ENCODE data around the gene GMEB2. TPM values are rescaled to one million over a fixed set of nuclear protein-coding genes. Genes with fewer than 3 reads are reported as not detected.
"Not testable (repeated sequence)": the region's sequence is repeated elsewhere in the genome, so short reads cannot be mapped to it uniquely, and the experiment has no call there.

The GMEB2 gene
- polyA plus RNA-seq, 1 experiment: 6.3 TPM

DNA sequence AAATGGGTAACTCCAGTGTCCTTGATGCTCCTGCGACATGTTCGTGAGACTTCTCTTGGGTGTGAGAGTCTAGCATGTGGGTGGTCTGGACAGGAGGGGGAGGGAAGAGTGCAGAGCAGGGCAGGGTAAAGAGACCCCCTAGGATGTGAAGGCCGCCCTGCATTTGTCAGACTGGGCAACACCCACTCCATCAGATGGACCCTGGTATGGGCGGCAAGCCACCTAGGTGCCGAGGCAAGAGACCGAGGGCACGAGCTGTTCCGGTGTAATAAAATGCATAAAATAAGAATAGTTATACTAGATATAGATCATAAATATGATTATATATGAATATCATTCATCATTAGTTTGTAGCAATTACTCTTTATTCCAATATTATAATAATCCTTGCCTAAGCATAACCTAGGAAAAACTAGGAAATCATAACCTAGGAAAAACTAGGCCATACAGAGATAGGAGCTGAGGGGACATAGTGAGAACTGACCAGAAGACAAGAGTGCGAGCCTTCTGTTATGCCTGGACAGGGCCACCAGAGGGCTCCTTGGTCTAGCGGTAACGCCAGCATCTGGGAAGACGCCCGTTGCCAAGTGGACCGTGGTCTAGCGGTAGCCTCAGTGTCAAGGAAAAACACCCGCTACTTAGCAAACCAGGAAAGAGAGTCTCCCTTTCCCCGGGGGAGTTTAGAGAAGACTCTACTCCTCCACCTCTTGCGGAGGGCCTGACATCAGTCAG lies 12.9 kb downstream of the GMEB2 start:
- DNase-seq (ENCODE audit: low read depth, low spot score); POLR2A ChIA-PET; H3K27ac ChIP-seq (ENCODE audit: low read depth, low read length); H3K27me3 ChIP-seq (ENCODE audit: control insufficient read depth, insufficient read depth, low read length); H3K9me3 ChIP-seq (ENCODE audit: control insufficient read depth, insufficient read depth, low read length); H3K4me3 ChIP-seq (ENCODE audit: low read depth, low read length); CTCF ChIA-PET: not testable (repeated sequence)
- TF ChIP-seq, protein P1, sequence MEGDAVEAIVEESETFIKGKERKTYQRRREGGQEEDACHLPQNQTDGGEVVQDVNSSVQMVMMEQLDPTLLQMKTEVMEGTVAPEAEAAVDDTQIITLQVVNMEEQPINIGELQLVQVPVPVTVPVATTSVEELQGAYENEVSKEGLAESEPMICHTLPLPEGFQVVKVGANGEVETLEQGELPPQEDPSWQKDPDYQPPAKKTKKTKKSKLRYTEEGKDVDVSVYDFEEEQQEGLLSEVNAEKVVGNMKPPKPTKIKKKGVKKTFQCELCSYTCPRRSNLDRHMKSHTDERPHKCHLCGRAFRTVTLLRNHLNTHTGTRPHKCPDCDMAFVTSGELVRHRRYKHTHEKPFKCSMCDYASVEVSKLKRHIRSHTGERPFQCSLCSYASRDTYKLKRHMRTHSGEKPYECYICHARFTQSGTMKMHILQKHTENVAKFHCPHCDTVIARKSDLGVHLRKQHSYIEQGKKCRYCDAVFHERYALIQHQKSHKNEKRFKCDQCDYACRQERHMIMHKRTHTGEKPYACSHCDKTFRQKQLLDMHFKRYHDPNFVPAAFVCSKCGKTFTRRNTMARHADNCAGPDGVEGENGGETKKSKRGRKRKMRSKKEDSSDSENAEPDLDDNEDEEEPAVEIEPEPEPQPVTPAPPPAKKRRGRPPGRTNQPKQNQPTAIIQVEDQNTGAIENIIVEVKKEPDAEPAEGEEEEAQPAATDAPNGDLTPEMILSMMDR (IDR thresholded peaks at IDR 0.05; ENCODE audit: low read depth, low read length): 0 out of 2 replicates have a peak, but pooled peaks have one; percentile 23

DNA sequence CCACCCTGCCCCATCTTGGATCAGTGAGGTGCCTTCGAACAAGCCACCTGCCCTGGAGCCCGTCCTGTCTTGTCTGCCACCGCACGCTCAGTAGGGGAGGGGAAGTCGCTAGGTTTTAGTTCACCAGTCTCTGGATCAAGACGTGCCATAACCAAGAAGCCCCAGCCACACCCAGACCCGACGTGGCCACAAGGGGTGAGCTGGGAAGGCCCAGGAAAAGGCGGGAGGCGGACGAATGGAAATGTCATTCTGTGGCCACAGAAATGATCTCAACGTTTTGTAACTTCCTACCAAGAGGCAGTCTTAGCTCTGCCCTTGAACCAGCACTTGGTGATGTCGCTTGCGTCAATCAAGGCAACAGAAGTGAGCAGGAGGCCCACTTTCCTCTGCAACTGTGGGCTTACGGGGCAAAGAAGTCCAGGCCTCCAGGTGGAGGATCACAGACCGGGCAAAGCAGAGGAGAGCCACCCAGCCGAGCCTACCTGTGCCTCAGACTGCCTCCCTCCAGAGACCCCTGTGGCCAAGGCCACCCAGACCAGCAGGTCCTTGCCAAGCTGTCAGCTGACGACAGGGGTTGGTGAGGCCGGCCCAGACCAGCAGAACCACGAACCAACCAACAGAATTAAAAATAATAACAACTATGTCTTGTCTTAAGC lies 14.5 kb downstream of the GMEB2 start:
- DNase-seq (ENCODE audit: low read depth, low spot score): no peak
- POLR2A ChIA-PET: no interaction called here
- TF ChIP-seq, protein P1 (IDR thresholded peaks at IDR 0.05; ENCODE audit: low read depth, low read length): no peak

DNA sequence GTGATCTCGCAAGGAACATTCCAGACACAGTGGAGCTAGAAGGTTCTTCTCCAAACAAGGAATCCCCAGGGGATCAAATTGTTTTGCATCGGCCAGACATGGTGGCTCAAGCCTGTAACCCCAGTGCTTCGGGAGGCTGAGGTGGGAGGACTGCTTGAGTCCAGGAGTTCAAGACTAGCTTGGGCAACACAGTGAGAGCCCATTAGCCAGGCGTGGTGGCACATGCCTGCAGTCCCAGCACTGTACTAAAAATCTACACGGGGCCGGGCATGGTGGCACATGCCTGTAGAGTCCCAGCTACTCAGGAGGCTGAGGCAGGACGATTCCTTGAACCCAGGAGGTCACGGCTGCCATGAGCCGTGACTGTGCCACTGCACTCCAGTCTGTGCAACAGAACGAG lies 15.3 kb downstream of the GMEB2 start:
- CTCF ChIA-PET: no interaction called here
- TF ChIP-seq, protein P1 (IDR thresholded peaks at IDR 0.05; ENCODE audit: low read depth, low read length): no peak
- Histone ChIP-seq H3K4me3 (ENCODE audit: low read depth, low read length) (no peak overlapping the region), H3K27me3 (ENCODE audit: control insufficient read depth, insufficient read depth, low read length) (no peaks in the 10 kb centered on the region), H3K9me3 (ENCODE audit: control insufficient read depth, insufficient read depth, low read length) (peaks cover 4% of the 10 kb centered on the region; the same call in 1 of the 2 replicates), H3K27ac (ENCODE audit: low read depth, low read length) (no peak overlapping the region)
- POLR2A ChIA-PET: no interaction called here
- no peak for DNase-seq (ENCODE audit: low read depth, low spot score)

More for the DNA sequence above, 14.5 kb downstream of the GMEB2 start:
- Histone ChIP-seq H3K4me3 (ENCODE audit: low read depth, low read length) (no peak overlapping the region), H3K9me3 (ENCODE audit: control insufficient read depth, insufficient read depth, low read length) (peaks cover 4% of the 10 kb centered on the region; the same call in 1 of the 2 replicates), H3K27me3 (ENCODE audit: control insufficient read depth, insufficient read depth, low read length) (no peaks in the 10 kb centered on the region), H3K27ac (ENCODE audit: low read depth, low read length) (no peak overlapping the region)
- CTCF ChIA-PET: no interaction called here

DNA sequence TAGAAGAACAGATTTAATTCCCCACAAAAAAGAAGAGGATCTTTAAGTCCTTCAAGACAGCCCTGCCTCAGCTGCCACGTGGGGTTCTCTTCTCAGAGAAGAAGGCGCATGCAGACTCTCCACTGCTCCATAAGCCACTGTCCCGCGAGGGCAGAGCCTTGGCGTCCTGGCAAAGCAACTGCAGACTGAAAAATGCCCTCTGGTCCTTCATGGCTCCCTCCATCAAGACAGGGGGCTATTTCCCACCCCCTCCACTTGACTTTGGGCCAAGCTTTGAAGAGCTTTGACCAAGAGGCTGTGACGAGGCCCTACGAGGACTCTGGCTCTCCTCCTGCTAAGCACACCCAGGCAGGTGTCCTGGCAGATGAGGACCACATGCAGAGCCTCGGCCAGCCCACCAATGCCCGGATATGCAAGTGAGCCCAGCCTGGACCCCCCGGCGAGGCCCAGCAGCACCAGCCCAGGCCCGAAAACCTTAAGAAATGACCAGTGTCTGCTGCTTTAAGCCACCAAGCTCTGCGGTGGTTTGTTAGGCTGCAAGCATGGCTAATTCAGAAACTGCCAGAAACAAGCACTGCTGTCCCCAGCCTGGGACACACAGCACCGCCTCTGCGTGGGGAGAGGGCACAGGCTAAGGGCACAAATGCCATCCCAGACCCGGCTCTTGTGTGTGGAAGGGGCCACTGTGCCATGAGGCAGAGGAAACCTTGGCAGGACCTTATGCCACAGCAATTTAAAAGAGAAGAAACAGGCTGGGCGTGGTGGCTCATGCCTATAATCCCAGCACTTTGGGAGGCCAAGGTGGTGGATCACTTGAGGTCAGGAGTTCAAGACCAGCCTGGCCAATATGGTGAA lies 16.1 kb downstream of the GMEB2 start:
- TF ChIP-seq, protein P1 (IDR thresholded peaks at IDR 0.05; ENCODE audit: low read depth, low read length): no peak
- Histone ChIP-seq H3K4me3 (ENCODE audit: low read depth, low read length) (no peak overlapping the region), H3K27ac (ENCODE audit: low read depth, low read length) (no peak overlapping the region), H3K9me3 (ENCODE audit: control insufficient read depth, insufficient read depth, low read length) (peaks cover 4% of the 10 kb centered on the region; the same call in 1 of the 2 replicates), H3K27me3 (ENCODE audit: control insufficient read depth, insufficient read depth, low read length) (no peaks in the 10 kb centered on the region)
- CTCF ChIA-PET: no interaction called here
- no peak for DNase-seq (ENCODE audit: low read depth, low spot score)
- POLR2A ChIA-PET: no interaction called here
